HCT116 (cell line): ENCODE measurements around the gene KSR2. TPM values are rescaled to one million over a fixed set of nuclear protein-coding genes. Genes with fewer than 3 reads are reported as not detected.

Source experiments
- ATAC-seq: fragments of 200-7000 bp; cut with Tn5 transposase; 2 replicates; pipeline ENCODE4 v1.9.1; 2020; ENCODE audit warnings: mild to moderate bottlenecking, moderate library complexity
- BruUV-seq: library from RNA; stranded (reverse); fragments of 400-500 nt; replicated peaks from 2 replicates; lab custom pipeline; 2021; lab: Mats Ljungman, UMichigan
- CTCF ChIA-PET: fragments of 300-600 bp; sonication (Branson Sonifier 250); formaldehyde crosslinking; loops from one replicate; lab custom pipeline; 2021; ENCODE audit warnings: antibody characterized with exemption; lab: Charles Lee
- POLR2A ChIA-PET: fragments of 300-600, 350-600 bp; sonication (Branson Sonifier 250); formaldehyde crosslinking; loops from one replicate; lab custom pipeline; 2021; ENCODE audit warnings: antibody characterized with exemption; lab: Charles Lee
- RAD21 ChIA-PET, 2 experiments: fragments of 300-600 bp; sonication (Branson Sonifier 250); formaldehyde crosslinking; loops; one replicate each; lab custom pipeline; 2023; ENCODE audit warnings: low total read pairs in 2 of 2; ENCODE audit not compliant: uncharacterized antibody in 2 of 2, unreplicated experiment in 2 of 2, low non-redundant PET in 1 of 2; lab: Charles Lee
- DNase-seq: peaks from one replicate; pipeline ENCODE4 v3.0.0-alpha.2; 2010; ENCODE audit warnings: low read depth, low spot score
- H2AFZ ChIP-seq: fragments of 200-600 bp; shearing (Covaris generic), sonication (generic); 2 replicates; pipeline ENCODE4 v1.6.1; 2017; ENCODE audit warnings: low read depth, mixed run types, mixed read lengths, antibody characterized with exemption, low read length; ENCODE audit not compliant: poor library complexity, severe bottlenecking
- H3K27ac ChIP-seq: 2 replicates; pipeline ENCODE4 v1.5.1; 2012; ENCODE audit warnings: low read depth, low read length
- H3K27me3 ChIP-seq: fragments of 200-600 bp; sonication (generic); 2 replicates; pipeline ENCODE4 v1.6.1; 2016; ENCODE audit warnings: mixed run types, low read length, mixed read lengths; ENCODE audit not compliant: insufficient read depth
- H3K36me3 ChIP-seq, 2 experiments: fragments of 200-500 bp in 1 of 2; fragments of 200-600 bp in 1 of 2; sonication (Bioruptor generic) in 1 of 2; sonication (generic) in 1 of 2; 2 replicates each; pipeline versions ENCODE4 v1.5.1 to v1.6.1; 2014 to 2016; ENCODE audit warnings: low read length in 2 of 2, inconsistent platforms in 1 of 2, mixed read lengths in 1 of 2, mixed run types in 1 of 2; ENCODE audit not compliant: insufficient read depth in 2 of 2, control insufficient read depth in 1 of 2
- H3K4me1 ChIP-seq, 2 experiments: fragments of 200-600 bp in 1 of 2; sonication (generic) in 1 of 2; 2 replicates each; pipeline versions ENCODE4 v1.5.1 to v1.6.1; 2012 to 2017; ENCODE audit warnings: low read length in 2 of 2, inconsistent platforms in 1 of 2, mild to moderate bottlenecking in 1 of 2, mixed read lengths in 1 of 2, mixed run types in 1 of 2, moderate library complexity in 1 of 2; ENCODE audit not compliant: insufficient read depth in 2 of 2, control insufficient read depth in 1 of 2
- H3K4me2 ChIP-seq: fragments of 200-600 bp; sonication (generic); 2 replicates; pipeline ENCODE4 v1.6.1; 2017; ENCODE audit warnings: mixed run types, low read length, mixed read lengths
- H3K4me3 ChIP-seq, 2 experiments: fragments of 200-600 bp in 1 of 2; sonication (generic) in 1 of 2; replicated peaks in 1 of 2; 2 replicates each; pipeline ENCODE4 v1.5.1; 2011 to 2016; ENCODE audit warnings: low read length in 2 of 2, control low read depth in 1 of 2, low read depth in 1 of 2, mild to moderate bottlenecking in 1 of 2, mixed read lengths in 1 of 2, mixed run types in 1 of 2
- H3K79me2 ChIP-seq: fragments of 200-600 bp; sonication (generic); 2 replicates; pipeline ENCODE4 v1.6.1; 2017; ENCODE audit warnings: mild to moderate bottlenecking, mixed run types, low read length, moderate library complexity, mixed read lengths; ENCODE audit not compliant: insufficient read depth
- H3K9ac ChIP-seq: fragments of 200-600 bp; sonication (generic); 2 replicates; pipeline ENCODE4 v1.6.1; 2016; ENCODE audit warnings: low read length, mixed read lengths
- H3K9me2 ChIP-seq: fragments of 200-600 bp; sonication (generic), shearing (Covaris generic); 2 replicates; pipeline ENCODE4 v1.6.1; 2017; ENCODE audit warnings: mixed run types, mild to moderate bottlenecking, moderate library complexity; ENCODE audit not compliant: insufficient read depth
- H3K9me3 ChIP-seq, 2 experiments: fragments of 200-500 bp in 1 of 2; fragments of 200-600 bp in 1 of 2; sonication (Bioruptor generic) in 1 of 2; sonication (generic) in 1 of 2; 2 replicates each; pipeline ENCODE4 v1.6.1; 2014 to 2017; ENCODE audit warnings: low read length in 2 of 2, mixed read lengths in 2 of 2, inconsistent platforms in 1 of 2, low read depth in 1 of 2, mild to moderate bottlenecking in 1 of 2, mixed run types in 1 of 2, moderate library complexity in 1 of 2; ENCODE audit not compliant: control insufficient read depth in 1 of 2, insufficient read depth in 1 of 2
- H4K20me1 ChIP-seq: fragments of 200-600 bp; sonication (generic), shearing (Covaris generic); 2 replicates; pipeline ENCODE4 v1.6.1; 2017; ENCODE audit warnings: mixed run types, mild to moderate bottlenecking, moderate library complexity; ENCODE audit not compliant: insufficient read depth
- CBX3 ChIP-seq: IDR thresholded peaks from 2 replicates; pipeline ENCODE4 v1.6.1; 2012; ENCODE audit warnings: low read depth
- CEBPB ChIP-seq: IDR thresholded peaks from 2 replicates; pipeline ENCODE4 v1.6.1; 2012; ENCODE audit warnings: low read depth
- EGR1 ChIP-seq: IDR thresholded peaks from 2 replicates; pipeline ENCODE4 v1.6.1; 2012; ENCODE audit warnings: low read depth
- ELF1 ChIP-seq: IDR thresholded peaks from 2 replicates; pipeline ENCODE4 v1.6.1; 2012; ENCODE audit warnings: low read depth, borderline replicate concordance
- EZH2phosphoT487 ChIP-seq: fragments of 200-600 bp; IDR thresholded peaks from 2 replicates; pipeline ENCODE4 v1.6.1; 2018; ENCODE audit warnings: antibody characterized with exemption, borderline replicate concordance
- FOSL1 ChIP-seq: IDR thresholded peaks from 2 replicates; pipeline ENCODE4 v1.6.1; 2012; ENCODE audit warnings: low read depth
- POLR2A ChIP-seq: IDR thresholded peaks from 2 replicates; pipeline ENCODE4 v1.7.0; 2011; ENCODE audit warnings: borderline replicate concordance; ENCODE audit not compliant: insufficient read depth, insufficient read length; ENCODE audit errors: extremely low read depth
- POLR2AphosphoS5 ChIP-seq: IDR thresholded peaks from 2 replicates; pipeline ENCODE4 v1.6.1; 2011; ENCODE audit warnings: mild to moderate bottlenecking, low read depth, low read length, moderate library complexity
- RAD21 ChIP-seq: IDR thresholded peaks from 2 replicates; pipeline ENCODE4 v1.6.1; 2012; ENCODE audit warnings: low read depth, mild to moderate bottlenecking
- SIN3A ChIP-seq: IDR thresholded peaks from 2 replicates; pipeline ENCODE4 v1.6.1; 2012; ENCODE audit warnings: low read depth
- SP1 ChIP-seq: IDR thresholded peaks from 2 replicates; pipeline ENCODE4 v1.6.1; 2012; ENCODE audit warnings: low read depth
- SRF ChIP-seq: IDR thresholded peaks from 2 replicates; pipeline ENCODE4 v1.6.1; 2012; ENCODE audit warnings: low read depth
- TCF7L2 ChIP-seq: IDR thresholded peaks from 2 replicates; pipeline ENCODE4 v1.7.0; 2011; ENCODE audit warnings: borderline replicate concordance, inconsistent platforms; ENCODE audit not compliant: insufficient read depth, insufficient read length; ENCODE audit errors: extremely low read depth
- YY1 ChIP-seq: IDR thresholded peaks from 2 replicates; pipeline ENCODE4 v1.6.1; 2011; ENCODE audit warnings: low read length, low read depth, moderate library complexity, mild to moderate bottlenecking; ENCODE audit not compliant: insufficient replicate concordance; ENCODE audit errors: extremely low read depth
- ZFX ChIP-seq: fragments of 450-650 bp; IDR thresholded peaks from 2 replicates; pipeline ENCODE4 v1.6.1; 2017
- ZNF274 ChIP-seq: fragments of 200-500 bp; sonication (Bioruptor generic); IDR thresholded peaks from 2 replicates; pipeline ENCODE4 v1.6.1; 2014; ENCODE audit warnings: mild to moderate bottlenecking, low read depth, low read length, inconsistent platforms
- intact Hi-C: fragments of 100-400 bp; cut with micrococcal nuclease; formaldehyde crosslinking; loops from 2 replicates; pipeline ENCODE4 v1.10.0; 2022
- total RNA-seq: library from RNA; stranded (reverse); gene quantifications from one replicate; pipeline ENCODE4 v1.2.1, GENCODE V29; 2021; ENCODE audit not compliant: unreplicated experiment
- TF ChIP-seq, protein P1 (sequence below): IDR thresholded peaks from 2 replicates; pipeline ENCODE4 v1.6.1; 2012

The KSR2 gene
- total RNA-seq, 1 experiment from 2014 or later = 10.1 TPM

DNA sequence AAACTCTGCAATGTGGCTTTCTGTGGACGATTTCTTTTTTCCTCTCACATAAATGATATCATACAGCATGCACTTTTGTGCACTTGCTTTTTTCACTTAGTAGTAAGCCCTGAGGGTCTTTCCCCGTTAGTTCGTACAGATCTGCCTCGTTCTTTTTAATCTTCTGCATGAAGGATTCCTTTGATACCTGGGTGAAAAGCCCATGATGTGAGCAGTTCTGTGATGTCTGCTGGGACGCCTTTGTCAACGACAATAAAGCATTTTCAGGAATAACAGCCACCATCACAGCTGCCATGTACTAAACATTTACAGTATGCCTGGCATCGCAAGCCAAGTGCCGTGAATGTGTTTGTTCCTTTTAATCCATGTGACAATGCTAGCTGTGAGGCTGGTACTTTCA is 99.2 kb downstream of the KSR2 start:
- H3K9me2 ChIP-seq = no peaks in the 10 kb centered on the region
- ChIA-PET RAD21 (no interaction called here), POLR2A (no interaction called here), CTCF (interaction anchor here (1.2 to 4.2 kb wide), 2 partner anchors 12 to 165 kb away, joined by 3 to 19 read pairs; no protein-coding TSS in a partner anchor)
- no peak overlapping the region for H3K4me2 ChIP-seq
- DNase-seq (no peak), ATAC-seq (no peak)
- no peak overlapping the region for H3K27ac ChIP-seq
- no TSS peak for BruUV-seq
- no peak overlapping the region for H3K9ac ChIP-seq
- intact Hi-C loops = no loop called here
- no peak overlapping the region for H3K4me3 ChIP-seq
- H3K79me2 ChIP-seq = no peaks in the 10 kb centered on the region
- H3K36me3 ChIP-seq = no peaks in the 10 kb centered on the region
- no peak for TF ChIP-seq CEBPB
- TF ChIP-seq TCF7L2 = no peak
- TF ChIP-seq YY1 = no peak
- no peak for TF ChIP-seq SIN3A
- TF ChIP-seq, protein P1, sequence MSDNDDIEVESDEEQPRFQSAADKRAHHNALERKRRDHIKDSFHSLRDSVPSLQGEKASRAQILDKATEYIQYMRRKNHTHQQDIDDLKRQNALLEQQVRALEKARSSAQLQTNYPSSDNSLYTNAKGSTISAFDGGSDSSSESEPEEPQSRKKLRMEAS = no peak
- no peak for TF ChIP-seq EGR1
- no peak for TF ChIP-seq ZFX
- TF ChIP-seq RAD21 = no peak
- no peak for TF ChIP-seq ZNF274
- TF ChIP-seq POLR2A = no peak
- no peak for TF ChIP-seq POLR2AphosphoS5
- no peak for TF ChIP-seq SP1
- TF ChIP-seq EZH2phosphoT487 = no peak
- no peak for TF ChIP-seq ELF1
- TF ChIP-seq CBX3 = no peak
- no peak for TF ChIP-seq FOSL1
- no peak for TF ChIP-seq SRF
- no peak overlapping the region for H2AFZ ChIP-seq
- H4K20me1 ChIP-seq = no peaks in the 10 kb centered on the region
- no peaks in the 10 kb centered on the region for H3K4me1 ChIP-seq
- H3K27me3 ChIP-seq = no peaks in the 10 kb centered on the region
- peaks cover 0 to 5% of the 10 kb centered on the region in 2 experiments; a peak in 1 of 4 replicates for H3K9me3 ChIP-seq
